Activated CD4-positive, alpha-beta T cell treated with anti-CD3 and anti-CD28 coated beads, Interleukin-2, amount 50 U/mL, for 48 hours (primary cell): ENCODE data around the gene ZNF574.
"Not testable (repeated sequence)": the region's sequence is repeated elsewhere in the genome, so short reads cannot be mapped to it uniquely, and the experiment has no call there.

Experiments used
- DNase-seq, 2 experiments: peaks; one replicate each; pipeline ENCODE4 v3.0.0-alpha.2; 2020

Gene ZNF574

DNA sequence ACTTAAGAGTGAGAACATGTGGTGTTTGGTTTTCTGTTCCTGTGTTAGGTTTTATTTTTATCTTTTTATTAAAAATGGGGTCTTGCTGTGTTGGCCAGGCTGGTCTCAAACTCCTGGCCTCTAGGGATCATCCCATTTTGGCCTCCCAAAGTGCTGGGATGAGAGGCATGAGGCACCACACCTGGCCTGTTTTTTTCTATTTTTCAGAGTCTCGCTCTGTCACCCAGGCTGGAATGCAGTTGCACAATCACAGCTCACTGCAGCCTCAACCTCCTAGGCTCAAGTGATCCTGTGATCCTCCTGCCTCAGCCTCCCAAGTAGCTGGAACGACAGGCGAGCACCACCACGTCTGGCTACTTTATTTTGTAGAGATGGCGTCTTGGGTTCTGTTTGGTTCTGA is 7.6 kb downstream of the ZNF574 start:
- no peak for DNase-seq

DNA sequence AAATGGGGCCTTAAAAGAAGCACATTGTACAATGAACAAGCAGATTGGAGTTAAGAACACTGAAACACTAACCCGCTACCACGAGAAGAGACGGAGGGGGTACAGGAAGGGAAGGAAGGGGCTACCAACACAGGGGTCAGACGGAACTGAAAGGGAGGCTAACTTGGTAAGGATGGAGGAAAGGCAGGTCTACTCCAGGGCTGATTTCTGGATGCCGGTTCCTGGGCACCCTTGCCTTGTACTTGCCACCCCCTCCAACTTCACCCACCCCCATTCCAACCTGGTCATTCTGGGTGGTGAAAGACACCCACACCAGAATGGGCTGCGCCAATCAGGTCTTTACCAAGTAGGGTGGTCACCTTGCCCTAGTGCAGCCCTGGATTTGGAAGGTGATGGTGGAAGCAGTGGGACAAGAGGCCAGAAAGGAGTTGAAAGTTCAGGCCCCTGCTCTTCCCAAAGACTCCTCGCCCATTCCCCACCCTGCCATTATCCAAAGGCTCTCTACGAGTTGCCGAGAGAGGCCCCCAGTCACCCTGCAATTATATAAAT is 10.3 kb downstream of the ZNF574 start:
- DNase-seq = no peak

DNA sequence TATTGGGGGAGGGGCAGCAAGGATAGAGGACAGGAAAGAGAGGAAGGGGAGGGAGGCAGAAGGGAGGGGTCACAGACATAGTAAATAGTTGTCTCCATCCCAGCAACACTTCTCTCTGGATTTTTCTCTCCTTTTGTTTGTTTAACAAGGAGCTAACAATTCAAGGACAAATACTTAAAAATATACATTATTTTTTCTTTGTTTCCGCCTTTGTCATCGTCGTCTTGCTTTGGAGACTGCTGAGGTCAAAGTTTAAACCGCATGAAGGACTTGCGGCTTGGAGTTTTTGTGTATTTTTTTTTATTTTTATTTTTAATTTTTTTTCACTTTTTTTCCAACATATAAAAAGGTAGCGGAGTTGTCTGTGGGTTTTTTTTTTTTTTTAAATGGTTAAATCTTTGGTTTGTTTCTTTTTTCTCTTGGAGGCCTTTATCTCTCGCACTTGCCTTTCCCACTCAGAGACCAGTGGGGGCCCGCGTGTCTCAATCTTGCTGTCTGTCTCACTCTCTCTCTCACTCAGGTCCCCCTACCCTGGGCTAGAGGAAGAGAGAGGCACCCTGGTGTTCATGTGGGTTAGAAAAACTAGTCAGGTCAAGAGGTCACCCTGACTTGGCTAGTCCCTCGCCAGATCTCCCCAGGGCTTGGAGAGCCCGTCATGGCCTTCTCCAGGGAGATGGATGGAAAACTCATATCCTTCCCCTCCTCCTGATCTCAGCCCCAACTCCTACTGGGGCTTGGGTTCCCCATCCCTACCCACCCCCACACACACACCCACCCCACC is 11.0 kb downstream of the ZNF574 start:
- no peak for DNase-seq

DNA sequence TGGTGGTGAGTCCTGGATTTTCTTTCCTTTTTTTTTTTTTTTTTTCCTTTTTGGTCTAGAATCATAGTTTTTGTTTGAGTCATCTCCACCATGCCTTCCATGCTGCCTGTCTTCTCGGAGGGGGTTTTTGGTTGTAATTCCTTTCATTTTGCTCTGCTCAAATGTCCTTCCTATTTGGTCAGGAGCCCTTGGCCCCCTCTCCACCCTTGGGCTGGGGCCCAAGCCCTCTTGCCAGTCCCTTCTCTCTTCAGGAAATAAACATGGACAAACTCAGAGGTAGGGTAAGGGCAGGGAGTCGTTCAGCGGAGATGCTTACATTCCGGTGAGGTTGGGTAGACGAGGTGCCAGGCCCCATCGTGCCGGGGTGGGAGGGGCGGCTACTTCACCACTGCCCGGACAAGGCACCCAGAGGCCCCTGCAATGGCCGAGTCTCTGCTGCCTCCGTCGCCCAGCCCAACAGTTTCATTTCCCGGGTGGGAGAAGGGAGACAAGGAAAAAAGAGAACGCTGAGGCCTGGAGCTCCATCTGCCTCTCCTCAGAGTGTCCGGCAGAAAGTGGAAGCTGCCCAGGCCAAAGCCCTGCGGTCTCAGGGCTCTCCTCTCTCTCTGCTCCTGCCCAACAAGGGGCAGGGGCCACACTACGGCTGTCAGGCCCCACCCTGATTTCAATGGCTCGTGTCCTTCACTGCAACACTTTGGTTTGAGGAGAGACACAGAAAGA is 12.7 kb downstream of the ZNF574 start:
- DNase-seq = no peak

DNA sequence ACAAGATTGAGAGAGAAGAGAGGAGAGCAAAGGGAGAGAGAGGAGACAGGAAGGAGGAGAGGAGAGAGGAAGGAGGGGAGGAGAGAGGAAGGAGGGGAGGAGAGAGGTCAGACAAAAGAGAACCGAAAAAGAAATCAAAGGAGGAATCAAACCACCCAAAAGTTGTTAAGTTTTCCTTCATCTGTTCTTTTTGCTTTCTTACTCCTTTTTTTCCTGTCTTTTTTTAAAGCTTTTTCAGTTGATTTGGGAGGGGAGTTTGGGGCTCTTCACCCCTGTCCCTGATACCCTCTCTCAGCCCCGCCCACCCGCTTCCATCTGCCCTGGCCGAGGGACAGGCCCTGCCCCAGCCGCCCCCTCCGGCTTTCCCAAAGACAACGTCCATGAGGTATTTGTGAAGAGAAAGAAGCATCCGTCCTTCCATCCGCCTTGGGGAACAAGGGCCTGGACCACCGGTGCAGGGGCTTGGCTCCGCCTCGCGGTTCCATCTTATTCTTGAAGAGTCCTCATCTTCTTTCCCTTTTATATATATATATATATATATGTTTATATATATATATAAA is 13.3 kb downstream of the ZNF574 start:
- DNase-seq = no peak

DNA sequence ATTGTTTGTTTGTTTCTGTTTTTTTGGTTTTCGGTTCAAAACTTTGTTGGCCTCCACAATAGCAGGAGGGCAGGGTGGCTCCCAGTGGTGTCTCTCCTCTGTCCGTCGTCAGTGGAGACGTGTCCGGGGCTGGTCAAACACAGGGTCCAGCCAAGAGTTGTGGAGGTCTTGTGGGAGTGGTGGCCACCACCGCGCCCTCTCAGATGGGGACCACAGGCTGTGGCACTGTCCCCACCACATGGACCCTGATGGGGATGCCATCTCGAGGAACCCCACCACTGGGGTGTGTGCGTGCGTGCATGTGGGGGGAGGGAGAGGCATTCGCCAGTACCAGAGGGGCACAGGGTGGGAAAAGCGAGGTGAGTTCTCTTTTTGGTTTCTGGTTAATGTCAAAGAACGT is 13.8 kb downstream of the ZNF574 start:
- DNase-seq = no peak

DNA sequence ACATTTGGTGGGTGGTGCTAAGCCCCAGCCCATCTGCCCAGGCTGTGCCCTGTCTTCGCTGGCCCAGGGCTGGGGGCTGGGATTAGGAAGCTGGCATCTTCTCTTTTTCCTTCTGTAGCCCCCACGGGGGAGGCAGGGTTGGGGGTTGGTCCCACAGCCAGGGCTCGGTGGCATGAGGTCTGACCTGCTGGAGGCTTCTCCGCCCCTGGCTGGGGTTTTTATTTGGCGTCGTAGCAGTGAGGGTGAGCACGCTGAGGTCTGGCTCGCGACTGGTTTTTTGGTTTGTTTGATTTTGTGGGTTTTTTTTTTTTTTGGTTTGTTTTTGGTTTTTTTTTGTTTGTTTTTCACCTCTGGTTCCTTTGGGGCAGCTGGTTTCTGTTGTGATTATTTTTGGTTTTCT is 14.7 kb downstream of the ZNF574 start:
- no peak for DNase-seq

DNA sequence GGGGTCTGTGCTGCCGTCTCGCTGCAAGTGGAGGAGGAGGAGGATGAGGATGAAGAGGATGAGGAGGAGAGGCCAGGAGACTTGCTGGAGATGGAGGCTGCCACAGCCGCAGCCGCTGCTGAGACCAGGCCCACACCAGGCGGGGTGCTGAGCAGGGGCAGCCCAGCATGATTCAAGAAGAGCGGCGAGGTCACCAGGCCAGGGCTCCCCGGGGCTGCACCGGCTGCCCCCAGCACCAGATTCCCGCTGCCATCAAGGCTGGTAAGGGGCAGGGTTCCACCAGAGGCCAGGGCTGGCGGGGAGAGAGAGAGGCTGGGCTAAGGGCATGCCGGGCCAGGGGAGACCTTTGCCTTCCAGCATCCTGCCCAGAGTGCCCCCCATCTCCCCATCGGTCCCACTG is 15.3 kb downstream of the ZNF574 start:
- no peak for DNase-seq

DNA sequence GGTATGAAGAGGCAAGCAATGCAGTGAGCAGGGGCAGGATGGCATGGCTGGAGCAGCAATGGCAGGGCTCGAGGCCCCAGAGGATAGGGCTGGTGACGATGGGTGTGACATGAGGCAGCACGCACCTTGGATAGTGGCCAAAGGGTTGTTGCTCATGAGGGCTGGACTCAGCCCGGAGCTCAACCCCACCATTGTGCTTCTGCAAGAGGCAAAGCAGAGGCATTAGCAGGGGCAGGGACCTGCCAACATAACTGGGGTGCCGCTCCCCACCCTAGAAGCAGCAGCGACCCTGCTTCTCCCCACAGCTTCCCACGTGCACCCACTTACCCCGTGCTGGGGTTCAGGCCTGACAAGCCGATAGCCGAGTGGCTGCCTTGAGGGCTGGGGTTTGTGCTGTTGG is 15.8 kb downstream of the ZNF574 start:
- no peak for DNase-seq

DNA sequence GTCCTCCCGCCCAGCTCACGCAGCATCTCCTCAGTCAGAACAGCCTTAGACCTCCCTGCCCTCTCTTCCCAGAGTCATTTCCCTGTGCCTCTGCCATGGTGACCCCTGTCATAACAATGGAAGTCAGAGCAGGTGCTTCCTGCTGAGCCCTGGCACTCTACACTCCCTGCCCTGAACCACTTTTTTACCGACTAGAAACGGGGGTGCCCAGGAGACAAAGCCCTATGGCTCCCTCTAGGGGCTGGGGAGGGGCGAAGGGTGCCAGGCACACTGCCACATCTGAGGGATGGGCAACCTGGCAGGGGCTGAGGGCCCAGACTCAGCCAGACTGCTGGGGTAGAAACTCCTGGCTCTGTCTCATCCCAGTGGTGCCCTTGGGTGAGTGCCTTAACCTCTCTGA is 16.4 kb downstream of the ZNF574 start:
- peak; percentile 39 to 51 for DNase-seq

DNA sequence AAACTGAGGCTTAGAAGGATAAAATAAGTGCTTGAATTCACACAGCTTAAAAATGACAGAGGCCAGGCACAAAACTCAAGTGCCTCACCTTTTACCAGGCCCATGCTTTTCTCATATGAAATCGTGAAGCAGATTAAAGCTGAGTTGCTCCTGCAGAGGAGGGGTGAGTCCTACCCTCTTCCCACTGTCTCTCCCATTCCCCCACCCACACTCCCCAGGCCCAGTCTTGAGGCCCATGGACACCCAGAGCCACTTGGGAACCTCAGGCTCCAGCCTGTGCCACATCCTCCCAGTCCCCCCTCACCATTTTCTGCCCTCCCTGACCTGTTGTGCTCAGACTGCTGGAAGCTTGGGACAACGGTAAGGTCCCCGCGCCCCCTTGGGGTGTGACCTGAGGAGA is 17.5 kb downstream of the ZNF574 start:
- DNase-seq = no peak

DNA sequence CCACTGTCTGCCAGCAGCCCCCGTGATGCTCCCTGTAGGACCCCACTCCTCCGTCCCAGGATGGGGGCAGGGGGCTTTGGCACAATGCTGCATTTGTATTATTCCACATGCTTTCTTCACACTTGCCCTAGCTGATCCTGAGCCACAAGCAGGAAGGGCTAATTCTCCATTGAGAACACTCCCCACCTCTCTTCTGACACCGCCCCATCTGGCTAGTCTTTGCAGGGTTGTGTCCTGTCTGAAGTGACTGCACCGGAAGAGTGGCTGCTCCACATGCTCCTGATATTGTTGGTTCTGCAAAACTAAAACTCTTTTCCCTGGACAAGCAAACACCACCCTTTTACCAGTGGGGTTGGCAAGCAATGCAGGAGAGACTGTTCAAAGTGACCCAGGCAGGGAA is 18.0 kb downstream of the ZNF574 start:
- DNase-seq = no peak

DNA sequence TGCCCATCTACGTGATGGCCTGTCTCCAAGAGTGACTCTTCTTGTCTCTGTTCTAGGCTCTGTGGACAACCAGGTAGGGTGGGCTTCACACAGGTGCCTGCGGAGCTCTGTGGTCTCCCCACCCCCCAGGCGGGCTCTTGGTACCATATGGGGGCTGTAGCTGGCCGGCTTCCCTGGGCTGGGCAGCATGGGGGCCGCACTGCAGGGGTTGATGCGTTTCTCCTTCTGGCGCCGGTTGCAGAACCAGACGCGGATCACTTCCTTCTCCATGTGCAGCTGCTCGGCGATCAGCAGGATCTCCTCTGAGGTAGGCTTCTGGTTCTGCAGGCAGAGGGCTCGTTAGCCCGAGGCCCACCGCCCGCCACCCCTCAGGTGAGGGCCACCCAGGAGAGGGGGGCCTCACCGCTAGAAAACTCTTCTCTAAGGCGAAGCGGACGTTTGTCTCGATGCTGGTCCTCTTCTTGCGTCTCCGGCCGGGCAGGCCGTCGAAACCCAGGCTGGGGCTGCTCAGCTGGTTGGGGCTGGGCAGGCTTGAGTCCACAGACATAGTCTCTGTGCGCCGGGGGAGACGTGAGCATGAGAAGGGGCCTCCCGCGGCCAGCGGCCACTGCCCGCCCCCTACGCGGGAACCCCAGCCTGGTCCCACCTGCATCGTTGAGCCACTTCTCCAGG is 19.3 kb downstream of the ZNF574 start:
- DNase-seq = no peak

DNA sequence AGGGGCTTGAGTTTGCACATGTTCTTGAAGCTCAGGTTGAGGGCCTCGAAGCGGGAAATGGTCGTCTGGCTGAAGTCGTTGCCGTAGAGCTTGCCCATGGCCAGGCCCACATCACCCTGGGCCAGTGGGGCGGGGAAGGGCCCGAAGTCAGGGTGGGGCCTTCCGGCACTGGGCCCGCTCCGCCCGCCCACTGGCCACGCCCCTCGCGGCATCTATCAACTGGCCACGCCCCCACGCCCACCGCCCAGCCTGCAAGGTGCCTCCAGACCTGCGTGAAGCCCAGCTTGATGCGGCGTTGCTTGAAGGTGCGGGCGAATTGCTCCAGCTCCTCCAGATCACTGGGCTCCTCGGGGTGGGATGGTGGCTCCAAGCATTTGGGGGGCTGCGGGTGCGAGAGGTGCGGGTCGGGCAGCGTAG is 19.9 kb downstream of the ZNF574 start:
- peak in 1 of 2 experiments; percentile 19 for DNase-seq

DNA sequence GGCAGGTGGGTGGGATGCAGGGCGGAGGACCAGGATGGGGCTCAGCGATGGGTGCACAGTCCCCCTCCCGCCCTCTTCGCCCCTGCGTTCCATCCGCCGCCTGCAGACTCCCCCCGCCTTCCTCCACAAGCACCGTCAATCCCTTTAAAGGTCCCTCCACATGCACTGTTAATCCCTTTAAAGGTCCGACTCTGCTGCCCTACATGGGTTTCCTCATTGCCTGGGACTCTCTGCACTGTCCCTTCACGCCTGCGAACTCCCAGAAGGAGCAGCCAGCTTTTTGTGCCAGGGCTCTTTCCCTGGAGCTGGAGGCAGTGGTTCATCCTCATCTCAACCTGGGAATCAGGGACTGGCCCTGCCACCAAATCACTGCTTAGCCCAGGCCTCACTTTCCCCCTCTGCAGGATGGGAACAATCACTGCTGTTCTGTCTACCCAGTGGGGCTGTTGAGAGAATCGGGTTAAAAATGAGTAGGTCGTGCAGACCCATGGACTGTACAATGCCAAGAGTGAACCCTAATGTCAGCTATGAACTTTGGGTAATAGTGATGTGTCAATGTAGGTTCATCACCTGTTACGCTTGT is 20.4 kb downstream of the ZNF574 start:
- DNase-seq = no peak

DNA sequence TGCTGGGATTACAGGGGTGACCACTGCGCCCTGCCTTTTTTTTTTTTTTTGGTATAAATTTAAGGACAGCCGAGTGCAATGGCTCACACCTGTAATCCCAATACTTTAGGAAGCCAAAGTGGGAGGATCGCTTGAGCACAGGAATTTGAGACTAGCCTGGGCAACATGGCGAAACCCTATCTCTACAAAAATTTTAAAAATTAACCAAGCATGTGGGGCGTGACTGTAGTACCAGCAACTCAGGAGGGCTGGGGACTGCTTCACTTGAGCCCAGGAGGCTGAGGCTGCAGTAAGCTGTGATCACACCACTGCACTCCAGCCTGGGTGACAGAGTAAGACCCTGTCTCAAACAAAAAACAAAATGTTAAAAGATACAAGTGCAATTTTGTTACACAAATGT is 21.5 kb downstream of the ZNF574 start:
- no peak for DNase-seq

DNA sequence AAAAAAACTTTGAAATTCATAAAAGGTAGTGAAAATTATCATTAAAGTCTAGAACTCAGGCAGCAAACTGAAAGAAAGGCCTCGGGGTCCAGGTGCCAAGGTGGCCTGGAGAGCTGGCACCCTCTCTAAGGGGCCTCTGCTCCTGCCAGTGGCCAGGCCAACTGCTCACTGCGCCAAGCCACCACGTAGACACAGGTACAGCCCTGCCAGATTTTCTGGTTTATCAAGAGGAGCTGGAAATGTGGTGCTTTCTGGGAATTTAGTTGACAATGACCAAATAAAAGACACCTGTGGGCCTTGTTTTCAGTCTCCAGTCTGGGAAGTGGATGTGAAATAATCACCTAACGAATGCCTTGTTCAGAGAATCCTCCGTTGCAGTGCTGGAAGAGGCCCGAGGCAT is 22.8 kb downstream of the ZNF574 start:
- DNase-seq = no peak

DNA sequence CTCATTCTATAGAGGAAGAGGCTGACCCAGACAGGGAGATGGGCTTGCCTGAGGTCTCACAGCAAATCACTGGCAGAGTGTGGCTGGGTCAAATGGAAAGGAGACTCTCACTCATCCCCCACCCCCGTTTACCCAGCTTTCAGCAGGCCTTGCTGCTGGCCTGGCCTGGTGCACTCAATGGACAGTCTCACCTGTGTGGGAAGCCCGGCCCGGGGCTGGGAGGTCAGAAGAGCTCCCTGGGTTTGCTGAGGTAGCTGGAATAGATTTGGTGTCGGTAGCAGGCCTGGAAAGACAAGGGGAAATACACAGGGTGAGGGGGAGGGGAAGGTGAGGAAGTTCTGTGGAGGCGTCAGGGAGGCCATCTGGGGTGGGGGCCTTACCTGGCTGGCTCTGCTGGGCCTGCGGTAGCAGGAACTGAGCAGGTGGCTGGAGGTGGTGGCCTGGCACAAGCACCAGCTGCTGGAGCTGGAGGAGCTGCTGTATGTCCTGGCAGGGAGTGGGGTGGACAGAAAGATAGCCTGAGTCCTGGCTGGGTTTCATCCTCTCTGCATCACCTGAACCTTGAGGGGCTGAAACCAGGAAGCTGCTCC is 23.5 kb downstream of the ZNF574 start:
- no peak for DNase-seq

DNA sequence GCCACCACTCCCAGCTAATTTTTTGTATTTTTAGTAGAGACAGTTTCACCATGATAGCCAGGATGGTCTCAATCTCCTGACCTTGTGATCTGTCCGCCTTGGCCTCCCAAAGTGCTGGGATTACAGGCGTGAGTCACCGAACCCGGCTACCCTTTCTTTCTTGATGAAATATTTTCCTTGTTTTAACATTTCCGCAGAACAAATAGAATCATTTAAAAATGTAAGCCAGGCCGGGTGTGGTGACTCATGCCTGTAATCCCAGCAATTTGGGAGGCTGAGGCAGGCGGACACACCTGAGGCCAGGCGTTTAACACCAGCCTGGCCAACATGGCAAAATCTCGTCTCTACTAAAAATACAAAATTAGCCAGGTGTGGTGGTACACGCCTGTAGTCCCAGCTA is 24.3 kb downstream of the ZNF574 start:
- DNase-seq = not testable (repeated sequence)

DNA sequence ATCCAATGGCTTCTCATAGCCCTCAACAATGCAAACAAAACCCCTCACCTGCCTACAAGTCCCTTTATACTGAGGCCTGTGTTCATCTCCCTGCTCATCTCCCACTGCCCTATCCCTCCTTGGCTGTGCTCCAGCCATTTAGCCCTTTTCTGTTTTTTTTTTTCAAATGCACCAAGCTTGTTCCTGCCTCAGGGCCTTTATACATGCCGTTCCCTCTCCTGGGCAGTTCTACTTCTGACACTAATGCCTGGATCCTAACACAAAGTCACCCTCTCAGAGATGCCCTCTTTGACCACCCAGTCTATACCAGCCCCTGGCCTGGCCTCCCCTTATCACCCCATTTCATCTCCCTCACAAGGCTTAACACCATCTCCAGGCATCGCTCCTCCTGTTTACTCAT is 26.9 kb downstream of the ZNF574 start:
- no peak for DNase-seq

DNA sequence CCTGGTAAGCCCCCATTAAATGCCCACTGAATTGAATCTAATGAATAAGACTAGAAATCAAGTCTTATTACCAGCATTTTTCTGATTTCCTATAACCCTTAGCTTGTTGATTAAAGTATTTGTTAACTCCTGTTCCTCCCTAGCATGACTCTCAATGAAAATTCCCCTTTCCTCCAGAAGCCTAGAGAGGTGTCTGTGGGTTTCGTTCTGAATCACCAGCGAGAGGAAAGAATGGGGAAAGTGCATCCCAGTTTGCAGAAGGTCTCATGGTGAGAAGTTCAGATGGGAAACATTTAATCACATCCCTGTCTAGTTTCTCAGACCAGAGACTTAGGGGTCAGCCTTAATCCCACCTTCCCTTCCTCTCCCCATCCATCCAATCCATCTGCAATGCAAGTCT is 29.4 kb downstream of the ZNF574 start:
- DNase-seq = no peak

DNA sequence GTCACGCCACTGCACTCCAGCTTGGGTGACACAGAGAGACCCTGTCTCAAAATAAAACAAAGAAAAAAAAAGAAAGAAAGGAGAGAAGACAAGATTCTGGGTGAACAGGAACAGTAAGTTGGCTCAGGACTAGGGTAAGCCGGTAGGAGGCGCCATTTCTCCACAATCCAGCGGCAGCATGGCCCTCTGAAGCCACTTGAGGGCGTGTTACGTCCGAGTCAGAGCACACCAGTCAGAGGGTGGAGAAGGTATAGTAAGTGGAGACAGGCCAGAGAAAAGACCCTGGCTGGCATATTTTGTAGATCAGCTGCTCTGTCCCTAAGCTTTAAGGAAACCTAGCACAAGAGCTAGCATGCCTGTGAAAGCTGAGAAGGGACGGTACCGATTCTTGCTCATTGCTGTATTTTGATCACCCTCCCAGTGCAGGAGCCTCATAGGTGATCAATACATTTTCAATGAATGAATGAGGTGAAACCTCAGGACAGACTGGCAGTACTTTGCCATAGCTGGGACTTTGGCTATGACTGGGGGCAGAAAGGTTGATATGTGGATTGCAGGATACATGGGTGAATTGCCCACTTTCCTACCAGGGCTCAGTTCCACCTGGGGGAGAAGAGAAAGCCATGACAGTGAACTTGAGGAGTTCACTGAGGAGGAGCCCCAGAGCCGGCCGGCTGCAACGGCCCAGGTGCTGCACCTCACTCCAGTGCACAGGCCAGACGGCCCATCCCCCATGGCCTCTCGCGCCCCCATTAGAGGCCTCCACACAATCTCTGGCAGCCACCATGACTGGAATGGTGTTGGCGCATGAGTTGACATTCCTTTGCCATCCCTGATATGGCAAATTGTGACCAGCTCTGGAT is 32.8 kb downstream of the ZNF574 start:
- DNase-seq = peak; percentile 92 to 94
